B cell (primary cell): ENCODE results near the gene FBLN2. TPM values are rescaled to one million over a fixed set of nuclear protein-coding genes. Genes with fewer than 3 reads are reported as not detected.

ENCODE experiments used
- ATAC-seq: fragments of 200-7000 bp; cut with Tn5 transposase; one replicate; pipeline ENCODE4 v1.10.0; 2021; ENCODE audit warnings: low read depth, mild to moderate bottlenecking, moderate number of reproducible peaks, moderate library complexity
- CTCF ChIA-PET: fragments of 350-600 bp; sonication (Branson Sonifier 250); formaldehyde crosslinking; loops from one replicate; lab custom pipeline; 2021; ENCODE audit warnings: antibody characterized with exemption, inconsistent platforms; lab: Charles Lee
- POLR2A ChIA-PET: fragments of 350-600 bp; sonication (Branson Sonifier 250); formaldehyde crosslinking; loops from one replicate; lab custom pipeline; 2021; ENCODE audit warnings: antibody characterized with exemption; lab: Charles Lee
- DNase-seq: peaks from one replicate; pipeline ENCODE4 v3.0.0; 2013
- H2AFZ ChIP-seq: 2 replicates; pipeline ENCODE4 v1.6.1; 2012; ENCODE audit warnings: mild to moderate bottlenecking, low read depth, low read length; ENCODE audit not compliant: insufficient read depth, poor library complexity, severe bottlenecking
- H3K27ac ChIP-seq, 2 donors: 1 replicate in 1 of 2; 2 replicates in 1 of 2; pipeline ENCODE4 v1.5.1; 2012 to 2013; ENCODE audit warnings: low read length in 2 of 2, mild to moderate bottlenecking in 2 of 2, moderate library complexity in 1 of 2
- H3K27me3 ChIP-seq, 4 experiments: fragments of 200-600 bp in 1 of 4; sonication (generic) in 1 of 4; replicated peaks in 1 of 4; 1 replicate in 2 of 4; 2 replicates in 2 of 4; pipeline versions ENCODE4 v1.6.1 to v1.7.0; 2013 to 2016; ENCODE audit warnings: low read length in 3 of 4, mild to moderate bottlenecking in 2 of 4, mixed read lengths in 1 of 4, moderate library complexity in 1 of 4; ENCODE audit not compliant: insufficient read depth in 4 of 4, control insufficient read depth in 3 of 4; ENCODE audit errors: control extremely low read depth in 1 of 4
- H3K36me3 ChIP-seq, 2 experiments: replicated peaks in 1 of 2; 1 replicate in 1 of 2; 2 replicates in 1 of 2; pipeline versions ENCODE4 v1.6.1 to v1.7.1; 2013; ENCODE audit warnings: low read length in 1 of 2; ENCODE audit not compliant: insufficient read depth in 2 of 2, control insufficient read depth in 1 of 2; ENCODE audit errors: control extremely low read depth in 1 of 2, extremely low read depth in 1 of 2
- H3K4me1 ChIP-seq, 2 donors: fragments of 200-600 bp in 1 of 2; sonication (generic) in 1 of 2; 1 replicate in 1 of 2; 2 replicates in 1 of 2; pipeline versions ENCODE4 v1.5.1 to v1.6.1; 2013 to 2017; ENCODE audit warnings: low read length in 2 of 2; ENCODE audit not compliant: control insufficient read depth in 2 of 2, insufficient read depth in 2 of 2
- H3K4me2 ChIP-seq: replicated peaks from 2 replicates; pipeline ENCODE3; 2012; ENCODE audit warnings: mild to moderate bottlenecking, low read depth, low read length; ENCODE audit not compliant: poor library complexity, severe bottlenecking
- H3K4me3 ChIP-seq, 5 experiments: fragments of 200-600 bp in 1 of 5; sonication (generic) in 1 of 5; 1 replicate in 3 of 5; 2 replicates in 2 of 5; pipeline versions ENCODE4 v1.5.1 to v1.7.0; 2011 to 2016; ENCODE audit warnings: low read length in 4 of 5, mild to moderate bottlenecking in 4 of 5, low read depth in 2 of 5, control low read depth in 1 of 5, moderate library complexity in 1 of 5; ENCODE audit not compliant: insufficient read depth in 1 of 5; ENCODE audit errors: control extremely low read depth in 1 of 5, extremely low read depth in 1 of 5
- H3K79me2 ChIP-seq: fragments of 200-600 bp; sonication (generic); one replicate; pipeline ENCODE4 v1.6.0; 2016; ENCODE audit warnings: low read length; ENCODE audit not compliant: control insufficient read depth, insufficient read depth
- H3K9ac ChIP-seq: fragments of 200-600 bp; sonication (generic); 2 replicates; pipeline ENCODE4 v1.6.1; 2017; ENCODE audit warnings: mild to moderate bottlenecking, low read length, moderate library complexity
- H3K9me3 ChIP-seq, 3 donors: one replicate each; pipeline versions ENCODE4 v1.6.1 to v1.7.1; 2013; ENCODE audit warnings: low read length in 2 of 3; ENCODE audit not compliant: control insufficient read depth in 2 of 3, insufficient read depth in 1 of 3; ENCODE audit errors: control extremely low read depth in 1 of 3
- H4K20me1 ChIP-seq: 2 replicates; pipeline ENCODE4 v1.6.0; 2012; ENCODE audit warnings: mild to moderate bottlenecking, low read length; ENCODE audit not compliant: insufficient read depth, control insufficient read depth, poor library complexity, severe bottlenecking
- H3K27ac Mint-ChIP-seq: one replicate; pipeline ENCODE4 v1.8.0; 2021; ENCODE audit warnings: mixed read lengths
- H3K27me3 Mint-ChIP-seq: one replicate; pipeline ENCODE4 v1.8.0; 2021; ENCODE audit warnings: mixed read lengths
- H3K4me1 Mint-ChIP-seq: one replicate; pipeline ENCODE4 v1.8.0; 2021; ENCODE audit warnings: mixed read lengths
- H3K4me3 Mint-ChIP-seq: one replicate; pipeline ENCODE4 v1.8.0; 2021; ENCODE audit warnings: mixed read lengths
- H3K9me3 Mint-ChIP-seq: one replicate; pipeline ENCODE4 v1.8.0; 2022; ENCODE audit warnings: mixed read lengths; ENCODE audit not compliant: insufficient read depth
- EZH2 ChIP-seq: IDR thresholded peaks from 2 replicates; pipeline ENCODE4 v1.6.1; 2012; ENCODE audit warnings: borderline replicate concordance, low read depth, mild to moderate bottlenecking, moderate library complexity, low read length; ENCODE audit not compliant: insufficient read depth, poor library complexity, severe bottlenecking
- WGBS: methylation state at CpG from one replicate; pipeline ENCODE4 v1.1.5; 2013; ENCODE audit warnings: missing lambda C conversion rate; ENCODE audit not compliant: insufficient coverage; 5-methylcytosine and 5-hydroxymethylcytosine counted together
- intact Hi-C: fragments of 100-400 bp; cut with micrococcal nuclease; formaldehyde crosslinking; loops from one replicate; pipeline ENCODE4 v1.10.0; 2022
- polyA plus RNA-seq: library from polyadenylated mRNA; depleted of rRNA; stranded (reverse); fragments of >200 nt; gene quantifications from 2 replicates; pipeline ENCODE4 v1.2.3, GENCODE V29; 2012
- total RNA-seq, 2 donors: library from RNA; stranded (reverse); fragments of 120-200 nt in 1 of 2; gene quantifications; 1 replicate in 1 of 2; 2 replicates in 1 of 2; pipeline versions ENCODE4 v1.2.3 to v1.2.4, GENCODE V29; 2013 to 2022
- TF ChIP-seq, protein P1 (sequence below): fragments of 200-600 bp; IDR thresholded peaks from one replicate; pipeline ENCODE4 v1.8.0; 2022; ENCODE audit warnings: antibody characterized with exemption, mild to moderate bottlenecking

FBLN2 gene
- total and polyA plus RNA-seq, 2 donors (not counting 1 experiment from before 2014, with no cell fraction given), result 3.6 to 8.2 TPM

DNA sequence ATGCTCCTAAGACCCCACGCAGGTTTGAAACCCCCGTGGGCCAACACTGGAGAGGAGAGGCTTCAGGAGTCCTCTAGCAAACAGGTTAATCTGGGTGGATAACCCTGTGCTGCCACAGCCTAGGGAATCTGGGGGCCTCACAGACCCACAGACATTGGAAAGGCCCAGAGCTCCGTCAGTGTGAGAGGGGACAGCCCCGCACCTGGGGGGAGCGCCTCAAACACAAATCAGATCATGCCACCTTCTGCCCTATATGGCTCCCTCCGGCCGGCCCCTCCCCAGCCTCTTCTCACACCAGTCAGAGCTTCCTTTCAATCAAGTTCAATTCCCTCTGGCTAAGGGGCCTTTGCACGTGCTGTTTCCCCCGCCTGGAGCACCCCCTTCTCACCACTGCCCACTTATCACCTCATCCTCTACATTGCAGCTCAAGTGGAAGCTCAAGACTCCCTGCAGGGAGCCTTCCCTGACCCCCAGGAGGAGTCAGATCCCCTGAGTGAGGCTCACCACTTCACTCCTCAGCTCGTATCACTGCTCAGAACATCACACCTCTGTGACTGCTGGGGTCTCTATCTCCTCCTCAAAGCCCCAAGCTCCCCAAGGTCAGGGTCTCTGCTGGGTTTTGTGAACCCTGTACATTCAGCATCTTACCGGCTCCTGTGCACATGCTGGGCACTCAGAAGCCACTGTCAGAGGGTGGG is 24.1 kb downstream of the FBLN2 start:
- Histone ChIP-seq H3K4me2 (no peak overlapping the region), H2AFZ (no peak overlapping the region), H4K20me1 (no peaks in the 10 kb centered on the region), H3K4me1 (no peaks in the 10 kb centered on the region), H3K79me2 (no peaks in the 10 kb centered on the region), H3K27ac (no peak overlapping the region), H3K36me3 (no peaks in the 10 kb centered on the region), H3K9me3 (no peaks in the 10 kb centered on the region), H3K27me3 (peaks cover 0 to 4% (median 0%) of the 10 kb centered on the region in 4 experiments), H3K9ac (no peak overlapping the region), H3K4me3 (no peak overlapping the region)
- intact Hi-C loops, result no loop called here
- Mint-ChIP-seq H3K27me3 (no peaks in the 10 kb centered on the region), H3K27ac (no peak overlapping the region), H3K4me1 (no peaks in the 10 kb centered on the region), H3K4me3 (no peak overlapping the region), H3K9me3 (no peaks in the 10 kb centered on the region)
- WGBS, result 83% methylated on average over 10 of the region's 11 CpGs
- ChIA-PET POLR2A (no interaction called here), CTCF (no interaction called here)
- no peak for TF ChIP-seq EZH2
- TF ChIP-seq, protein P1, sequence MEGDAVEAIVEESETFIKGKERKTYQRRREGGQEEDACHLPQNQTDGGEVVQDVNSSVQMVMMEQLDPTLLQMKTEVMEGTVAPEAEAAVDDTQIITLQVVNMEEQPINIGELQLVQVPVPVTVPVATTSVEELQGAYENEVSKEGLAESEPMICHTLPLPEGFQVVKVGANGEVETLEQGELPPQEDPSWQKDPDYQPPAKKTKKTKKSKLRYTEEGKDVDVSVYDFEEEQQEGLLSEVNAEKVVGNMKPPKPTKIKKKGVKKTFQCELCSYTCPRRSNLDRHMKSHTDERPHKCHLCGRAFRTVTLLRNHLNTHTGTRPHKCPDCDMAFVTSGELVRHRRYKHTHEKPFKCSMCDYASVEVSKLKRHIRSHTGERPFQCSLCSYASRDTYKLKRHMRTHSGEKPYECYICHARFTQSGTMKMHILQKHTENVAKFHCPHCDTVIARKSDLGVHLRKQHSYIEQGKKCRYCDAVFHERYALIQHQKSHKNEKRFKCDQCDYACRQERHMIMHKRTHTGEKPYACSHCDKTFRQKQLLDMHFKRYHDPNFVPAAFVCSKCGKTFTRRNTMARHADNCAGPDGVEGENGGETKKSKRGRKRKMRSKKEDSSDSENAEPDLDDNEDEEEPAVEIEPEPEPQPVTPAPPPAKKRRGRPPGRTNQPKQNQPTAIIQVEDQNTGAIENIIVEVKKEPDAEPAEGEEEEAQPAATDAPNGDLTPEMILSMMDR, result no peak
- ATAC-seq (no peak), DNase-seq (no peak)

DNA sequence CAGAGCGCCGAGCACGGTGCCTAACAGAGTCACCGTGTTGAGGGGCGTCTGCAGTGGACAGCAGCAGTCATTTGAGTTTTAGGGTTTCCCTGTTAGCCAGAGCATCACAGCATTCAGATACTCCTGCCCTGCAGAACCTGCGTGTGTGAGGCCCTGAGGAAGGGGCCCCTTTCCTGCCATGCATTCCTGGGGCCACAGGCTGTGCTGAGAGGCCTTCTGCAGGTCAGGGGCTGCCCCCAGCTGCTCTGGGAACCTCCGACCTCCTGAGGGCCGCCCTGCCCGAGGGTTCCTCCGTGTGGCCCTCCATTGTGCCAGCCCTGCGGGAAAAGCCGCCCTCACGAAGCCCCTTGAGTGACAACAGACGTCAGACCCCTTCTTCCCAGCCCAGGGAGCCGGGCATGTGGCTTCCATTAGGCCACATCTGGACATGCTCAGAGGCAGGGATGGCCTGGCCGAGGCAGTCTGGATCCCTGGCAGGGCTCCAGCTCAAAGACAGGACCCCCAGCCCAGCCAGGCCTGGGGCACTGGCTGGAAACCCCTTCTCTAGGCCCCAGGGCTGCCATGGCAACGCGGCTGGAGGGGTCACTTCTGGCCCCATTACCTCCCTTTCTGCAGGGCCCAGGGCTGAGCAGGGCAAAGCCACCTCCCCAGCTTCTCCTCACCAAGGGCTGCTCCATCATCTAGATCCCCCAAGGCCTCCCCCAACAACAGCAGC is 25.3 kb downstream of the FBLN2 start:
- Mint-ChIP-seq H3K27ac (no peak overlapping the region), H3K27me3 (no peaks in the 10 kb centered on the region), H3K9me3 (no peaks in the 10 kb centered on the region), H3K4me1 (no peaks in the 10 kb centered on the region), H3K4me3 (no peak overlapping the region)
- ATAC-seq, result no peak
- ChIA-PET CTCF (no interaction called here), POLR2A (interaction anchor here (0.7 kb wide), 1 partner anchor 16 kb away, joined by 8 read pairs; no protein-coding TSS in a partner anchor)
- Histone ChIP-seq H3K4me2 (no peak overlapping the region), H3K9ac (no peak overlapping the region), H3K79me2 (no peaks in the 10 kb centered on the region), H3K27ac (no peak overlapping the region), H3K36me3 (no peaks in the 10 kb centered on the region), H3K27me3 (peaks cover 0 to 4% (median 0%) of the 10 kb centered on the region in 4 experiments), H3K4me3 (no peak overlapping the region), H3K9me3 (no peaks in the 10 kb centered on the region), H4K20me1 (no peaks in the 10 kb centered on the region), H3K4me1 (no peaks in the 10 kb centered on the region), H2AFZ (no peak overlapping the region)
- DNase-seq, result no peak
- WGBS, result 71% methylated on average over 18 of the region's 18 CpGs
- intact Hi-C loops, result no loop called here
- TF ChIP-seq, protein P1, result no peak
- TF ChIP-seq EZH2, result no peak
